Measurements from ENCODE around the gene DHTKD1.
"Not testable (repeated sequence)": the region's sequence is repeated elsewhere in the genome, so short reads cannot be mapped to it uniquely, and the experiment has no call there.

The DHTKD1 gene

GRCh38 chr10:12140038-12140437, 71.3 kb downstream of the DHTKD1 start:
- no peak for DNase-seq (ENCODE audit: low spot score)

DNA sequence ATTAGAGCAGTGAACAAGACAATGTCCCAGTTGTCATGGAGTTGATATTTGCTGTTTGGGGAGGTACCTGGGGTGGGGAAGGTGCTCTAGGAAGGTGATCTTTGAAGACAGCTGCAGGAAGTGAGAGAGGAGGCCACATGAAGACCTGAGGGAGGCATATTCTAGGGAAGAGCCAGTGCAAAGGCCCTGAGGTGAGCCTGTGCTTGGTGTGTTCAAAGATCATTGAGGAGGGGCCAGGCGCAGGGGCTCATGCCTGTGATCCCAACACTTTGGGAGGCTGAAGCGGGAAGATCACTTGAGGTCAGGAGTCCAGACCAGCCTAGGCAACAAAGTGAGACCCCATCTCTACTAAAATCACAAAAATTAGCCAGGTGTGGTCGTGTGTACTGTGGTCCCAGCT, 75.8 kb downstream of the DHTKD1 start:
- DNase-seq (ENCODE audit: low spot score), result no peak

DNA sequence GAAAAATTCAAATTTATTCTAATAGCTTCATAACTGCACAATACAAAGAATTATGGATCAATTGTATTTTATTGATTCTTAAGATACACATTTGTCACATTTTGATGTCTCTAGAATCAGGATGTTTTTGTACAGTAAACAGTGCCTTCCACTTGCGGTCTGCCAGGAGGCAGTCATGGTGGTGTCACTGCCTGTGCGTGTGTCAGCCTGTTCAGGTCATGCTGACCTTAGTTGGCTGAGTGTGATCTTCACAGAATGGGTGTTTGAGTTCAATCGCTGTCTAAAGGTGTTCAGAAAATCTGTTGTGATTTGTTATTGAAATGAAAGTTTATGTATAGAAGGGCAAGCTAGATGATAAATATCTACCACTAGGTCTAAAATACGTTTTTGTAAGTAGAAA, 81.4 kb downstream of the DHTKD1 start:
- no peak for DNase-seq (ENCODE audit: low spot score)

DNA sequence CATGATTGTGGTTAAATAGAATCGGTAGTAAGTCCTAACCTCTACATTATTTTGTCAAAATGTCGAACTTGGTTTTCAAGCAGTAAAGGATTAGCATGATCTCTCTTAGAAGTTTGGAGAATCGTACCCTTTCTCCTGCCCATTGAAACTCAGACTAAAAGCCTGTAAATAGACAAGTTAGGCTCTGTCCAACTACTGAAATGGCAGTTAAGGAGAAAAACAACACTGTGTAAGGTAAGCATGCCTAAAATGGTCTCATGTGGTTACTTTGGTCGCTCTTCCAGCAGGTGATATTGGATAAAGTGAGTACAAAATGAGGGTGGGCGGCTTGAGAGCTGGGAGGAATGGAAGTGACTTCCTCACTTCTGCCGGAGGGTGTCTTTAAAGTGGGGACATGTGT, 85.8 kb downstream of the DHTKD1 start:
- no peak for DNase-seq (ENCODE audit: low spot score)

- no peak for DNase-seq (ENCODE audit: low spot score)
Observed at GRCh38 chr10:12156367-12157123, 87.8 kb downstream of the DHTKD1 start.

GRCh38 chr10:12158111-12158510, 89.4 kb downstream of the DHTKD1 start:
- no peak for DNase-seq (ENCODE audit: low spot score)

DNA sequence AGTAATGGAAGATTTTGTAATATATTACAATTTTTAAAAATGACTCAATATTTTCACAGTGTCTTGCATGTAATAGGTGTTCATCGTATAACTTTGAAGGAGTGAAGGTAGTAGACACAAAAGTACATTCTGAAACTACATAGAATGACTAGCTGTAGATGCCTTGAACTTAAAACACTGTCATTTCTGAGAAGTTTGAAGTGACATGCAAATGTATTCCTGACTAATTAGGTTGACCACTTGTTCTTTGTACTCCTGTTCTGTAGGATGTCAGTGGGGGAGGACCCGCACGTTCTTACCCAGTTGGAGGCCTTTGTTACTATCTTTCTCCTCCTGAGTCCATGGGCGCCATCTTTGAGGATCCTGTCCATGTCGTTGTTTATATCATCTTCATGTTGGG, 91.9 kb downstream of the DHTKD1 start:
- DNase-seq (ENCODE audit: low spot score), result no peak

GRCh38 chr10:12162927-12163326, 94.2 kb downstream of the DHTKD1 start:
- no peak for DNase-seq (ENCODE audit: low spot score)

- no peak for DNase-seq (ENCODE audit: low spot score)
Observed at GRCh38 chr10:12164085-12164484, 95.3 kb downstream of the DHTKD1 start.

DNA sequence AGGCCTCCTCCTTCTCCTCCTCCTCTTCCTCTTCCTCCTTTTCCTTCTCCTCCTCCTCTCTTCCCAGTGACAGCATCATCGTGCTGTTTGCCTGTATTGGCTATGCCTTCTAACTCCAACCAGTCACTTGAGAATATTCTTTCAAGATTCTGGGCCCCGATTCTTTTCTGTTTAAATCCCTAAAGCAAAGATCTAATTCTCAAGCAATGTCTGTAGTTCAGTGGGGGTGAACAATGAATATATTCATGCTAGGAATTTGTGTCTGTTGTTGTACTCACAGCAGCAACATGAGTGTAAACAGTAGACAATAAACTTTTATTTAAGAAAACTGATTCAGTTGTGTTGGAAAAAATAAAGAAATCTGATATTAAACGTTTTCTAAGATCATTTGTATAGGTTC, 96.3 kb downstream of the DHTKD1 start:
- DNase-seq (ENCODE audit: low spot score), result no peak

- no peak for DNase-seq (ENCODE audit: low spot score)
Observed at GRCh38 chr10:12165999-12166775, 97.4 kb downstream of the DHTKD1 start.

DNA sequence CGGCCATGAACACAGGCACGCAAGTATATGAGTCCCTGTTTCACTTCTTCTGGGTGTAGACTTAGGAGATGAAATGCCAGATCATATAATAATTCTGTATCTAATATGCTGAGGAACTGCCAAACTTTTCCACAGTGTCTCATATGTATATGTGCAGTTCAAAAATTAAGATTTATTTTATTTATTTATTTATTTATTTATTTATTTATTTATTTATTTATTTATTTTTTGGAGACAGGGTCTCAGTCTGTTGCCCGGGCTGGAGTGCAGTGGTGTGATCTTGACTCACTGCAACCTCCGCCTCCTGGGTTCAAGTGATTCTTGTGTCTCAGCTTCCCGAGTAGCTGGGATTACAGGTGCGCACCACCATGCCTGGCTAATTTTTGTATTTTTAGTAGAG, 102.8 kb downstream of the DHTKD1 start:
- not testable (repeated sequence) for DNase-seq (ENCODE audit: low spot score)
